ENCODE measurements around the gene CDH4.

DNA sequence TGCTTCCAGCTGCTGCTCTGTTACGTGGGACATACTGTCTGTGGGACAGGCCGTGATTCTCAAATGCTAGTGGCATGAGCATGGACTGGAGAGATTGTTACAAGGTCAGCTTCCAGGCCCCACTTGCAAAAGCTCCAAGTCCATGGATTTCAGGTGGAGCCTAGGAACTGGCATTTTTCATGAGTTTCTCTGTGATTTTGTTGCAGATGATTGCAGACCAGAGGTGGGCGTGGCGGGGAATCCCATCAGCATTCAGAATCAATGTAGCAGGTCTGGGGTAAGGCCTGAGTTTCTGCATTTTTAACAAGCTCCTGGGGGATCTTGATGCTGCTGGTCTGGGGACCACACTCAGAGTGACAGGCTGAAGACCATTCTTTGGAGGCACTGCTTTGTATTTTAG, 2.4 kb upstream of the CDH4 start:
- TF ChIP-seq, protein P1, sequence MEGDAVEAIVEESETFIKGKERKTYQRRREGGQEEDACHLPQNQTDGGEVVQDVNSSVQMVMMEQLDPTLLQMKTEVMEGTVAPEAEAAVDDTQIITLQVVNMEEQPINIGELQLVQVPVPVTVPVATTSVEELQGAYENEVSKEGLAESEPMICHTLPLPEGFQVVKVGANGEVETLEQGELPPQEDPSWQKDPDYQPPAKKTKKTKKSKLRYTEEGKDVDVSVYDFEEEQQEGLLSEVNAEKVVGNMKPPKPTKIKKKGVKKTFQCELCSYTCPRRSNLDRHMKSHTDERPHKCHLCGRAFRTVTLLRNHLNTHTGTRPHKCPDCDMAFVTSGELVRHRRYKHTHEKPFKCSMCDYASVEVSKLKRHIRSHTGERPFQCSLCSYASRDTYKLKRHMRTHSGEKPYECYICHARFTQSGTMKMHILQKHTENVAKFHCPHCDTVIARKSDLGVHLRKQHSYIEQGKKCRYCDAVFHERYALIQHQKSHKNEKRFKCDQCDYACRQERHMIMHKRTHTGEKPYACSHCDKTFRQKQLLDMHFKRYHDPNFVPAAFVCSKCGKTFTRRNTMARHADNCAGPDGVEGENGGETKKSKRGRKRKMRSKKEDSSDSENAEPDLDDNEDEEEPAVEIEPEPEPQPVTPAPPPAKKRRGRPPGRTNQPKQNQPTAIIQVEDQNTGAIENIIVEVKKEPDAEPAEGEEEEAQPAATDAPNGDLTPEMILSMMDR (conservative IDR thresholded peaks at IDR 0.05; ENCODE audit: low read depth, low read length): no peak
- TF ChIP-seq POLR2A (IDR thresholded peaks at IDR 0.05; ENCODE audit: low read depth, low read length): no peak
- TF ChIP-seq CEBPB (IDR thresholded peaks at IDR 0.05; ENCODE audit: low read depth, low read length): no peak
- TF ChIP-seq, protein P2, sequence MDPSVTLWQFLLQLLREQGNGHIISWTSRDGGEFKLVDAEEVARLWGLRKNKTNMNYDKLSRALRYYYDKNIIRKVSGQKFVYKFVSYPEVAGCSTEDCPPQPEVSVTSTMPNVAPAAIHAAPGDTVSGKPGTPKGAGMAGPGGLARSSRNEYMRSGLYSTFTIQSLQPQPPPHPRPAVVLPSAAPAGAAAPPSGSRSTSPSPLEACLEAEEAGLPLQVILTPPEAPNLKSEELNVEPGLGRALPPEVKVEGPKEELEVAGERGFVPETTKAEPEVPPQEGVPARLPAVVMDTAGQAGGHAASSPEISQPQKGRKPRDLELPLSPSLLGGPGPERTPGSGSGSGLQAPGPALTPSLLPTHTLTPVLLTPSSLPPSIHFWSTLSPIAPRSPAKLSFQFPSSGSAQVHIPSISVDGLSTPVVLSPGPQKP (IDR thresholded peaks at IDR 0.05; ENCODE audit: borderline replicate concordance, low read depth, low read length): no peak
- TF ChIP-seq SMC3 (IDR thresholded peaks at IDR 0.05; ENCODE audit: low read depth, low read length): no peak

All from IMR-90 (cell line).